Stimulated activated CD4-positive, alpha-beta T cell treated with anti-CD3 and anti-CD28 coated beads, Interleukin-15, amount 100 ng/mL, for 48 hours (primary cell): ENCODE results near the gene PGM2L1.
A peak's percentile ranks its signal among the peaks of the same experiment; 100 is the strongest.
"Not testable (repeated sequence)": the region's sequence is repeated elsewhere in the genome, so short reads cannot be mapped to it uniquely, and the experiment has no call there.

ENCODE experiments used
- DNase-seq, 2 donors: peaks; one replicate each; pipeline ENCODE4 v3.0.0-alpha.2; 2020; ENCODE audit warnings: low read depth in 2 of 2

The PGM2L1 gene

DNA sequence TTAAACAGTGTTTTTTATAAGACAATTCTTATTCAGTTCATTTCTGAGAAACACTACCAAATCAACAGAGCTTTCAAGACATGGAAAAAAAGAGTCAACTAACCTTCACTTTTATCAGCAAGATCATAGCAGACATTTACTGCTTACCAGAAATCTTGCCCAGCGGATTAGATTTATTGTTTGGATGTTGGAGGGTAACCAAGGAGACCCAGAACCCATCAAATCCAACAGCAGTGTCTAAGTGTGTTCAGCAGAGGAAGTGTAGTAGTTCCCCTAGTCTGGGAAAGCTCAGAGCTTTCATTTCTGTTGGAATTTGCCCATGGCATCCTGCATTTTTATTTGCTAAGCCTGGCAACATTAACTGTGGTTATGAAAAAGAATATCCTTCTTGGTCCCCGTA, 2.4 kb upstream of the PGM2L1 start:
- no peak for DNase-seq

DNA sequence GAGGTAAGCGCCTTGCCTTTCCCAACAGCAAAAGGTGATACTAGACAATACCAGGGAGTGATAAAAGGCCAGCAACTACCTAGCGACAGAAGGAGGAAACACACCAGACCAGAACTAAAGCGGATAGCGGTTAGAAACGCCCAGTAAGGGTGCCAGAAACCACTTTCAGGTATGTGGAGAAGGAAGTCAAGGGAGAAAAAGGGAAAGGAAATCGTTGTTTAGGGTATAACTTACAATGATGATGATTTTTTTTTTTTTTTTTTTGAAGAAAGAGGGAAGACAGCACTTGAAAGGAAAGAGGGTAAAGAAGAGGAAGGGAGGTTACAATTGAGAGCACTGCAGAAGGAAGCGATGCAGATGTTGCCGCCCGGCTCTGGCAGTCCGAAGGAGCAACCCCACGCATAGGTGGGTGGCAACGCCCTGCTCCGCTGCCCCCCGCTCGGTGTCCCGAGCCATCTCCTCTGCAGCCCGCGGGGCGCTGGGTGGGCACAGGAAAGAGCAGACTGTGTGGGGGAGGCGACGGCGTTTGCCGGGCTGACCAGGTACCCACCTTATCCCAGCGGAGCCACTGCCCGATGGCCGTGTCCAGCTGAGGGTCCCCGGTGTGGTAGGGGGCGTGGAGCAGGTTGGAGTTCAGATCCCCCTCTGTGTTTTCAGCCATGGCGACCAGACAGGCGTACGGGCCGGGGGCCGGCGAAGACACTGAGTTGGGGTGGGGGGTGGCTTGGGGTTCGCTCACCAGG, 561 bp downstream of the PGM2L1 start:
- DNase-seq = no peak

DNA sequence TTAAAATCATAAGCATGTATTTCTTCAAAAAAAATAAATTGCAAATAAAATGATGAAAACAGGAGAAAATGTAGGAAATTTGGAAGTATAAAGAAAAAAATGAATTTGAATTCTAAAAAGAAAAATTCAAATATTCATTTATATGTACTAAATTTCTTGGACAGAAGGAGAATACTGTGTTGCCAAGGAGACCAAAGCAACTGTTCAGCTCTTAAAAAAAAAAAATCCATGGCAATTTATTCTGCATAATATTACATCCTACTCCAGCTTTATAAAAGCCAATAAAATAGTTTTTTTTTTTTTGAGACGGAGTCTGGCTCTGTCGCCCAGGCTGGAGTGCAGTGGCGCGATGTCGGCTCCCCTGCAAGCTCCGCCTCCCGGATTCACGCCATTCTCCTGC, 6.0 kb downstream of the PGM2L1 start:
- DNase-seq = no peak

DNA sequence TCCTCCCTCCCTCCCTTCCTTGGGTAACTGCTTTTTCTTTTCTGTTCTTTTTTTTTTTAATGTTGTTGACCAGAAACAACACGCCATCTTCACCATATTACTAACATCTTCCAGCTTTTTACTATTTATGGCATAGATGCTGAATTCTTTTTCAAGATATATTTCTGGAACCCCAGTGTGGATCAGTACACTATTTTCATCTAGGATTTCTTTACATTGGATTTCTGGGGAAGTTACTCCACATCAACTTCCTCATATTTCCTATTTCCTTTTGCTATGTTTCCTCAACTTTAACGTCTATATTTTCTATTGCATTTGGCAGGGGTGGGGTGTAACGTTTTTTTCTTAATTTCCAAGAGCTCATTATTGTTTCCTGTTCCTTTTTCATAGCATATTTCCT, 7.0 kb downstream of the PGM2L1 start:
- no peak for DNase-seq

DNA sequence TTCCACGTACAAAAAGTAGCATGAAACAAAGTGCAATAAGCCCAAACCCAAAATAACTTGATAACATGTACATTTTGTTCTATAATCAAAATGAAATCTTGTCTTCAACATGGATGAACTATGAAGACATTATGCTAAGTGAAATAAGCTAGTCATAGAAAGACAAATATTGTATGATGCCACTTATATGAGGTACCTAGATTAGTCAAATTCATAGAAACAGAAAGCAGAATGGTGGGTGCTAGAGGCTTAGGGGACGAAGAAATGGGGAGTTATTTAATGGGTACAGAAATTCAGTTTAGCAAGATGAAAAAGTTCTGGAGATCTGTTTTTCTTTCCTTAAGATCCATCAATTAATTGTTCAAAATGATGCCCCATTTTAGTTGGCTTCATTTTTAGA, 7.5 kb downstream of the PGM2L1 start:
- no peak for DNase-seq

DNA sequence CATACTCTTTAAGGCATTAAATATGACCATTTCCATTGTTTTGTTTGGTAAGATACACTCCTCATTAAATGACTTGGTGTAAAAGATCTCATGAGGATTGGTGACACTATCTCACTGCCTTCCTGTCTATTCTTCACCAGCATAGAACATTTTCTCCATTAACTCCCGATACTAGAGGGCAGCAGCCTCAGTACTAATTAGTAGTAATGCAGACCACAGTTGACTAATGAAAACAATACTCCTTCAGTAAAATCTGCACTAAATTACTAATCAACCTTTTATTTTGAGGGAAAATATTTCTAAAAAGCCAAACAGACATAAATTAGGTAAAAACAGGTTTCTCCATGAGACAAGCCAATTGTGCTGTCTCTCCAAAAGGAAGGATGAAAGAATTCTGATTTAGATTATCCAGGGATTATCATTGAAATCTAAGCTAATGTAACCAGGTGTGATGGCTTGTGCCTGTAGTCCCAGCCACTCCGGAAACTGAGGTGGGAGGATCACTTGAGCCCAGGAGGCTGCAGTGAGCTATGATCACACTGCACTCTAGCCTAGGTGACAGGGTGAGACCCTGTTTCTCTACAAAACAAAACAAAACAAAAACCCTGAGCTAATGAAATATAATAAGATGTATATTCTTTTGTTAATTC, 9.4 kb downstream of the PGM2L1 start:
- peak in 1 of 2 donors; percentile 69 for DNase-seq

DNA sequence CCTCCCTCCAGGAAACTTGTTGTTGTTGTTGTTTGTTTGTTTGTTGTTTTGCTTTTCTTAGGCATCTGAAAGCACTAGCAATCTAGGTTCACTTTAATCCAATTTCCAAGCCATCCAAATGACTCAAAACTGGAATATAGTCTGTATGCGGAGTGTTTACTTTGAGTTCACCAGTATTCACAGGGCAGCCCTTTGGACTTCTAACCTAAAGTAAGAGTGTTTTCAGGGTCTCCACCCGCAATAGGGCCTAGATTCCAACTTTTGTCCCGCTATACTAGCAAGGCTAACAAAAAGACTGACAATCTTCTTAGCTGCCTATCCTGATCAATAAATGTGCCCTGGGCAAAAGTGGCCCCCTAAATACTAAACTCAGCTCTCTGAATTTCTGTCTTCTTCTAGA, 13.6 kb downstream of the PGM2L1 start:
- no peak for DNase-seq

DNA sequence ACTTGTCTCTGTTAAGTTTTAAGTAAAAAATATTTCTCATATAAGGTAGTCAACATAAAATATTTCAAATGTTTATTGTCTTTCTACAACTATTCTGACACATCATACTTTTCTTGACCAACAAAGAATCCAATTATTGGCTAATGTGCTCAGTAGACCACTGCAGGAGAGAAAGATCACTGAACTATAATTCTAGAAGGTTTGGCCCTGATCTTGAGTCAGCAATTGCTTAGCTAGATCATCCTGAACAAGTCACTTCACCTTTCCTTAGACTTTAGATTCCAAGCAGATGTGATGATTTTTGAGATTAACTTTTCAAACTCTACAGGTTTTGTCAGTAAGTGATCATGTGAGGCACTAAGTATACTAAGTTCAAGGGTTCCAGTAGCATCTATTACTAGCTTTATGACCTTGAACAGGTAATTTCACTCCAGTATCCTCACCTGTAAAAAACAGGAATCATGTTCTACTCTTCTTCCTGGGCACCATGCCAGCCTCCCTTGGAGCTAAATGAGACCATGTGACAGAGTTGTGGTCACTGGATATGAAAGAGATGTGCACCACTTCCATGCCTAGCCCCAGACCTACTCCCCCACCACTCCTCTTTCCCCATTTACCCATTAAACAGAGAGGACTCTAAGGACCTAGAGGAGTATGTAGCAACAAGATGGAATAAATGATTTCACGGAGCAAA, 17.3 kb downstream of the PGM2L1 start:
- DNase-seq = no peak

DNA sequence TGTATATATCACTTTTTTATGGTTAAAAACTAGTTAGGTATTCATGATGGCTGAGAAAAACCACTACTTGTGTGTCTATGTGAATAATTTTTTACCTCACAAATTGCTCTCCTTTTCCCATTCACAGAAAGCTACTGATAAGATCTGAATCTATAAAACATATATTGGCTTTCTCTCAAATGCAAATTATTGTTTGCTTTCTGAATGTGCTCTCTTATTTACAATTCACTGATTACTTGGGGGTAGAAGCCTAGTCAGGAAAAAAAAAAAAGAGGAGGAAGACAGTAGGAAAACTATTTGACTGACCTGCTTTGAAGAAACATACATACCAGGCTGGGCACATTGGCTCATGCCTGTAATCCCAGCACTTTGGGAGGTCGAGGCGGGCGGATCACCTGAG, 20.5 kb downstream of the PGM2L1 start:
- DNase-seq = no peak

DNA sequence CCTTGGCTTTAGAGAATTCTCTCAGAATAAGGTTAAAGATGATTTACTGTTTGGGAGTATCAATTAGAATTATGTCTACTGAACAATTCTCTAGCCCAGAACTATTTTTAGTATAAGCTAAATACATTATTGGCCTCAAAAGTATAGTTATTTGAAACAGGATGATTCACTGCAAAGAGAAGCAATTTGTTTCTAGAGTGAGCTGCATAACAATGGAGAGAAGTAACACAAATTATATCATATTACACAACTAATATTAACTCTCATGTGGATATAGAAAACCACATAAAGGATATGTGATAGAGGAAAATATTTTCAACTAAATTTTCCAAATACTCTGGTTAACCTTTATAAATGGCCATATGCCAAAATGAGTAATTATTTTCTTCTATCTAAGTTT, 24.9 kb downstream of the PGM2L1 start:
- no peak for DNase-seq

DNA sequence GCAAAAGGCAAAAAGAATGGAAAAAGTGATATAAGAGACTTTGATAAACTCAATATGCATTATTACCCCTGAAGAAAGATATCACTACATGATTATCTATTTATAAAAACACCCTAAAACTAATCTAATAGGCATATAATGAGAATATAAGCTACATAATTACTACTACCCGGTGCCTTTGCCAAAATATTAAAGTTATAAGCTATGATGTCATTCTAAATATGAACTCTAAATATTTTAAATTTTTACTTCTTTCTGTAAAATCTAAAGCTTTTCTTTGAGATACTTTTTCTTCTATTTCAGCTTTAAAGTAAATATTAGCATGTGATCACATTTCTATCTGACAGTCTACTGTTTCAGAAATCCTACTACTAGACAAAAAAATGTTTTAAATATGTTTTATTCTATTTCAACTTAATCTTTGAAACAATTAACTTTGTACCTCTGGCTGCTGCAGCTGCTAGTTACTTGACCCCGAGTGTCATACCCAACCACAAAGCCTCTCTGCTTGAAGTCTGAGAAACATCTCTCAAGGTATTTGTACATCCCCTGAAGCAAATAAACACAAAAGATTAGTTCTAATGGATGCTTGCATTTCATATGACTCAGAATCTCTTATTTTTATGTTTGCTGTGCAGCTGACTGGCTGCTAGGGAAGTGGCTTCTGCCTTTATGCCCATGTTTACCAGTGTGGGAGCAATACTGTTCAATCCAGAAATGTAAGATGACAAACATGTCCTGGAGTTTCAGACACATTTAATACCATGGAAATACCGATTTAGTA, 26.8 kb downstream of the PGM2L1 start:
- DNase-seq = no peak

DNA sequence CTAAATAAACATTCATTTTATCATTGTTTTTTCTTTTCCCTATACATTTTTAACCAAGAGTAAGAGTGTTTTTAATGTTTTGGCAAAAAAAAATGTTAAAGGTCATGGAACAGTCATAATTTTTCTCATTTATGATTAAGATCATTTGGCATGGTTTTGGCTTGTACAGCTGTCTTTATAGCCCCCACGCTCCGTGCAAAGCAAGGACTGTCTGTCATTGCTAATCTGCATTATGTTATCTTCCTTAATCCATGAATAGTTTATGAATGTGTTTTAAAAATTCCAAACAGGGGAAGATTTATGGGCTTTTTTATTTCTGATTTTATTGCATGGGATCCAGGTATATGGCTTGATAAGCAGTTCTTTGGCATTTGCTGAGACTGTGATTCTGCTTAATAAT, 28.1 kb downstream of the PGM2L1 start:
- no peak for DNase-seq

DNA sequence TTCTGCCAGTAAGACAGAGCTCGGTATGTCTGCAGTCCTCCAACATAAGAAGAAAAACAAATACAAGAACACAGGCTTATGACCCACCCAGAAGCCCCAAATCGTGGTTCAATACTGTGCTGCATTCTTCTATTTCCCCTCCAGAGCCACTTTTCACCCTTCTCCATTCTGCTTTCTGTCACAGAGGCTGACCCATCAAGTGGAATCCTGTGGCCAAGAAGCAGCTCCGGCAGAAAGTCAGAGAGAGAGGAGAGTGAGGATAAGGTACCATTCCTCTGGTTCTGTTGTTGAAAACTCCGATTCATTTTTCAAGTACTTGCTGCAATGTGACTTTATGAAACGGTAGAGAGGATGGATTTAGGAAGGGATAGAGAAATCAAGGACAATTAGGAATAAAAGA, 30.4 kb downstream of the PGM2L1 start:
- DNase-seq = no peak

DNA sequence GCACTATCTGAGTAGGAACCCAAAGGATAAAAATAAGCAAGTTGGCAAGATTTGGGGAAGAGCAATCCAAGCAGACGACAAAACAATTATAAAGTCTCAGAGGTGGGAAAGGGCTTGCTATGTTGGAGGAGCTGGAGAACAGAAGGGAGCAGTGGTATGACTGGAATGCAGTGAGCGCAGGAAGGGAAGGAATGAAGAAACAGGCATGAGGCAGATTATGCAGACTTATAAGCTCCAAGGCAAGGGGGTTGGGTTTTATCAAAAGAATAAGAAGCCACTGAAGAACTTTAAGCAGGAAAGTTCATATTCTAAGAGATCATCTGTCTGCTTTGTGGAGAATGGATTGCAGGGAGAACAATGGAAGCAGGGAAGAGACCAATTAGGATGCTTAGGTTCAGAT, 31.7 kb downstream of the PGM2L1 start:
- no peak for DNase-seq

DNA sequence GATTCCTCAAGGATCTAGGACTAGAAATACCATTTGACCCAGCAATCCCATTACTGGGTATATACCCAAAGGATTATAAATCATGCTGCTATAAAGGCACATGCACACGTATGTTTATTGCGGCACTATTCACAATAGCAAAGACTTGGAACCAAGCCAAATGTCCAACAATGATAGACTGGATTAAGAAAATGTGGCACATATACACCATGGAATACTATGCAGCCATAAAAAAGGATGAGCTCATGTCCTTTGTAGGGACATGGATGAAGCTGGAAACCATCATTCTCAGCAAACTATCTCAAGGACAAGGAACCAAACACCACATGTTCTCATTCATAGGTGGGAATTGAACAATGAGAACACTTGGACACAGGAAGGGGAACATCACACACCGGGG, 32.4 kb downstream of the PGM2L1 start:
- not testable (repeated sequence) for DNase-seq

DNA sequence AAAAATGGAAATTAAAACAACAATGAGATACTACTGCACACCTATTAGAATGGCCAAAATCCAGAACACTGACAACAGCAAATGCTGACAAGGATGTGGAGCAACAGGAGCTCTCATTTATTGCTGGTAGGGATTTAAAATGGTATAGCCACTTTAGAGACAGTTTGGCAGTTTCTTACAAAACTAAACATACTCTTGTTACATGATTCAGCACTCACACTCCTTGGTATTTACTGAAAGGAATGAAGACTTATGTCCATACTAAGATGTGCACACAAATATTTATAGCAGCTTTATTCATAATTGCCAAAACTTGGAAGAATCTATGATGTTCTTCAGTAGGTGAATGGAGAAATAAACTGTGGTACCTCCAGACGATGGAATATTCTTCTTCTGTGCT, 40.8 kb downstream of the PGM2L1 start:
- no peak for DNase-seq

DNA sequence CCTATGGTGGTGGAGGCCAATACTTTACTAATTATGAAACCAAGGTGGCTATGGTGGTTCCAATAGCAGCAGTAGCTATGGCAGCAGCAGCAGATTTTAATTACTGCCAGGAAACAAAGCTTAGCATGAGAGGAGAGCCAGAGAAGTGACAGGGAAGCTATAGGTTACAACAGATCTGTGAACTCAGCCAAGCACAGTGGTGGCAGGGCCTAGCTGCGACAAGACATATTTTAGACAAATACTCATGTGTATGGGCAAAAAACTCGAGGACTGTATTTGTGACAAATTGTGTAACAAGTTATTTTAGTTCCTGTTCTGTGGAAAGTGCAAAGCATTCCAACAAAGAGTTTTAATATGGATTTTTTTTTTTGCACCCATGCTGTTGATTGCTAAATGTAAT, 42.6 kb downstream of the PGM2L1 start:
- DNase-seq = no peak

DNA sequence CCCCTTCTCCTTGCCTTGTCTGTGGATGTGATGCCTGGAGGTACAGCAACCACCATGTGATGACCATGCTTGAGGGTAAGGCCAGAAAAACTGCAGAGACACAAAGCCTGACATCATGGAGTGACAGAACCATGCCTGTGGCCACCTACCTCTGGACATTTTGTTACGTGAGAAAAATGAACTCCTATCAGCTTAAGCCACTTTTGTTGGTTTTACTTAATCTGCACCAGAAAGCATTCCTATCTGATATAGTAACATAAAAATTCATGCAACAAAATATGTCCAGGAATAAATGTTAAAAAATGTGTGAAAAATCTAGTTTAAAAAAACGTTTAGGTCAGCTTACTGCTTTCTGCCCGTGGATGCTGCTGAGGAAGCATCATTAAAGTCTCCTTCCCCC, 44.2 kb downstream of the PGM2L1 start:
- DNase-seq = no peak

DNA sequence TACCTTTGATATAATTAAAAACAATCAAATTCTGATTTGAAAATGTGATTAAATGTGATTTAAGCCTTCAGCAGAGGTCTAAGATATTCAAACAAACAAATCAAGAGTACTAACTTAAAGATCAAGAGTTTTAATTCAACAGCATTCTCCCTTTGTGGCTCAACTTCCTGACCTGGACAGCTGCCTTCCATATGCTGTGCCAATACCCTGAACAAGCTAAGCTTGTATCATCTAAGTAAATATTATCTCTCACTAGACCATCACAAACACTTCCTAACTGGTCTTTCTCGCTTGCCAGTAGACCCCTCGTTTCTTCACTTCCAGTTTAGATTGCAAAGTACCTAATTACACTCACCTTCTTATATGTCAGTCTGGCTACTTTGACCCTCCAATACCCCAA, 50.9 kb downstream of the PGM2L1 start:
- no peak for DNase-seq

DNA sequence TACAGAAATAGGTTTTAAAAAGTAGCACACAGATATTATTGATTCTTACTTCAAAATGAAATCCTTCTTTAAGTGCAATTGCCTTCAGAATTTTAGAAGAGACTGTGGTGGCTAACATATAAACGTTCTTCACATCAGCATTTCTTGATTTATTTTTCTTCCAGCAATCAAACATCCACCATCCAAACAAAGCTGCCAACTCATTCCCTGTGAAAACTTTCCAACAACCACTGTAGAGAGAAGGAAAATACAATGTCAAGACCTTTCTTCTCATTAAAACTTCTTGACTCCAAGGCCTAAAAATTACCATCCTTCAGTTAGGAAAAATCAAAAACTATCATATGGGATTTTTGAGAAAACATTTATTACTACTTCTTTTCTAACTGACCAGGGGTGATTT, 52.8 kb downstream of the PGM2L1 start:
- DNase-seq = no peak

DNA sequence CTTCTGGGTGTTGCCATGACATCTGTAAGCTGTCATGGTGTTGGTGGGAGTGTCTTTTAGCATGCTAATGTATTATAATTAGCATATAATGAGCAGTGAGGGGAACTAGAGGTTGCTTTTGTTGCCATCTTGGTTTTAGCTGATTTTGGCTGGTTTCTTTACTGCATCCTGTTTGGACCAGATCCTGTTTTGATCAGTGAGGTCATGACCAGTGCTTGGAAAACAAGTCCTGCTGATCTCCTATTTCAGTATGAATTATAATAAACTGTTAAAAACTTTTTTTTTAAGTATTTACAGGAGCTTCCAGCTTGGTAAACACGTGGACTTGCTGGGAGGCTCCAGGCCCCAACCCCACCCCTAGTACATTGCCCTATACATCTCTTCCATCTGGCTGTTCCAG, 56.3 kb downstream of the PGM2L1 start:
- DNase-seq = no peak

DNA sequence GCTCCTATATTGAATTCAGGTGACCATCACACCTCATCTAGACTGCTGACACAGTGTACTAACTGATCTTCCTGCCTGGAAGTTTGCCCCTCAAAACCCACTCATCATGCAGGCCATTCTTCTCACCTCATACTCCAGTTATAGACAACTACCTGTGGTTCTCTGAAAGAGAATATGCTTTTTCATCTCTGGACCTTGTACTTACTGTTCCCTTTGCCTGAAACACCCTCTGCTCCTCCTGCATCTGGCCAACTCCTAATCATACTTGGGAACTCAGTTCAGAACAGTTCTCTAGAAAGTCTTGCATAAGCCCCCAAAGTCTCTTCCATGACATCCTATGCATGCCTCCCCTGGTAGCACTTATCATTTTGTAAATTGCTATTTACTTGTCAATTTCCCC, 58.6 kb downstream of the PGM2L1 start:
- DNase-seq = no peak
